ENCODE measurements around the gene USP9X. TPM values are rescaled to one million over a fixed set of nuclear protein-coding genes. Genes with fewer than 3 reads are reported as not detected.
"Not testable (repeated sequence)": the region's sequence is repeated elsewhere in the genome, so short reads cannot be mapped to it uniquely, and the experiment has no call there.

The USP9X gene
- total and polyA plus RNA-seq, 4 experiments from 2014 or later: 12.9 to 78.2 (median 53.4) TPM

DNA sequence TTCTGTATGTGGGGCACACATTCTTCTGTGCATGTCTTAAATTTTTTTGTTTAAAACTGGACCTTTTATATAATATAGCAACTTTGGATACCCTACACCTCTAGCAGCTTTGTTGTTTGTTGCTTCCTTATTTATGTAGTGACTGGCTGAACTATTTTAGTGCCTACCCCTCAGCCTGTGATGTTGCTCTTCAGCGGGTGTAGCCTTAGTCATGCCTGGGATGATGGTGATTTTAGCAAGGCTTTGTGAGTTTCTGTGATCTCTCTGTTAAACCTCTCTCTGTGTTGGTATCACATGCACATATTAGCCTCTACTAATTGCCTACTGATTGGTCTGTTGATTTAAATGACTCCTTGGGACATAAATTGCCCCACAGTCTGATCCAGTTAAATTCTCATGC is 22.8 kb downstream of the USP9X start:
- Mint-ChIP-seq H3K27ac (peak overlapping the region in 4 of 7 donors; percentile 36 to 72 (median 68)), H3K36me3 (peaks cover 6% of the 10 kb centered on the region in 2 donors), H3K27me3 (no peaks in the 10 kb centered on the region), H3K4me3 (peak overlapping the region in 4 of 8 donors; percentile 10 to 64 (median 46)), H3K4me1 (peaks cover 55 to 80% (median 69%) of the 10 kb centered on the region in 4 donors), H3K9me3 (peaks cover 0 to 6% (median 0%) of the 10 kb centered on the region in 8 donors)
- Histone ChIP-seq H3K4me3 (ENCODE audit: low read length in 2 of 2) (no peak overlapping the region), H3K4me1 (ENCODE audit: insufficient read depth, low read length) (peaks cover 84% of the 10 kb centered on the region), H3K9me3 (ENCODE audit: control insufficient read depth in 1 of 2, low read length in 2 of 2) (no peaks in the 10 kb centered on the region), H3K36me3 (ENCODE audit: insufficient read depth, low read length) (no peaks in the 10 kb centered on the region), H3K27ac (ENCODE audit: low read depth, low read length) (no peak overlapping the region), H3K27me3 (ENCODE audit: insufficient read depth, low read length) (no peaks in the 10 kb centered on the region)
- intact Hi-C loops (cut with micrococcal nuclease): no loop called here
- ChIA-PET POLR2A (ENCODE audit: partially characterized antibody) (interaction anchor here (1.7 to 5.0 kb wide), 2 partner anchors 9 to 22 kb away, joined by 7 to 37 read pairs; partner anchors contain the start of gene USP9X), CTCF (ENCODE audit: partially characterized antibody) (no interaction called here)
- DNase-seq: no peak

DNA sequence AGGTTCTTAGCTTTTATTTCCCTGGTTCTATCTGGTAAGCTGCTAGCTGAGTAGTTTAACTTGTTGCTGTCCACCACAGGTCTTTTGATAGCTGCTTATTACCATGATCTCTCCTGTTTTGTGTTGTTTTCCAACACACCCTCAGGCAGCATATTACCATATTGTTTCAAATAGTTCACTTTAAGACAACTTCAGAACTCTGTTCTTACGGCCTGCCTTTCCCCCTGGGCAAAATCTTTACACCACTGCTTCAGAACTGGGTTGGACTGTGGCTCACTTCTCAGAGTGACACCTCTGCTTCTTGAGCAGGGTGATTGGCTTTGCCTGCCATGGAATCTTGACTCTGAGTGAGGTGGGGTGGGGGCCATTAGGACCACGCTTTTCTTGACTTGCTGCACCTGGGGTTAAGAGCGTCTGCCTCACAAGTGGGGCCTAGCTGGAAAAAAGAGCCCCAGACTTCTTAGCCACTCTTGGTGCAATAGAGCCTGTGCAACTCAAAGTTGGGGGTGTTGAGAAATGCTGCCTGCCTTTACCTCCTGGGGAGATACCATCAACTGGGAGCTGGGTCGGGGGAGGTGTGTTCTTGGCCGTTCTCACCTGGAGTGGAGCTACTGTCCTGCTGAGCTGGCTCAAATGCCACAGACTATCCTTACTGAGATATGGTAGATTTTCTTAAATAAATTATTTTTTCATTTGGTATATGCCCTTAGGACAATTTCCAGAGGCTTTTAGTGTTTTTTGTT is 23.4 kb downstream of the USP9X start:
- Histone ChIP-seq H3K27me3 (ENCODE audit: insufficient read depth, low read length) (no peaks in the 10 kb centered on the region), H3K4me1 (ENCODE audit: insufficient read depth, low read length) (peaks cover 78% of the 10 kb centered on the region), H3K36me3 (ENCODE audit: insufficient read depth, low read length) (no peaks in the 10 kb centered on the region), H3K9me3 (ENCODE audit: control insufficient read depth in 1 of 2, low read length in 2 of 2) (no peaks in the 10 kb centered on the region), H3K4me3 (ENCODE audit: low read length in 2 of 2) (no peak overlapping the region), H3K27ac (ENCODE audit: low read depth, low read length) (no peak overlapping the region)
- H3K4me1 Mint-ChIP-seq: peaks cover 55 to 77% (median 67%) of the 10 kb centered on the region in 4 donors
- peaks cover 0 to 6% (median 0%) of the 10 kb centered on the region in 8 donors for H3K9me3 Mint-ChIP-seq
- peaks cover 6% of the 10 kb centered on the region in 2 donors for H3K36me3 Mint-ChIP-seq
- ChIA-PET CTCF (ENCODE audit: partially characterized antibody) (interaction anchor here (1.1 to 1.8 kb wide), 2 partner anchors 99 to 231 kb away, joined by 4 to 8 read pairs; no protein-coding TSS in a partner anchor), POLR2A (ENCODE audit: partially characterized antibody) (interaction anchor here (1.7 to 5.0 kb wide), 2 partner anchors 8 to 23 kb away, joined by 7 to 37 read pairs; partner anchors contain the start of gene USP9X)
- H3K27me3 Mint-ChIP-seq: no peaks in the 10 kb centered on the region
- intact Hi-C loops (cut with micrococcal nuclease): no loop called here
- H3K27ac Mint-ChIP-seq: peak overlapping the region in 4 of 7 donors; percentile 26 to 72 (median 53)
- H3K4me3 Mint-ChIP-seq: peak overlapping the region in 7 of 8 donors; percentile 7 to 64 (median 39)
- DNase-seq: no peak

DNA sequence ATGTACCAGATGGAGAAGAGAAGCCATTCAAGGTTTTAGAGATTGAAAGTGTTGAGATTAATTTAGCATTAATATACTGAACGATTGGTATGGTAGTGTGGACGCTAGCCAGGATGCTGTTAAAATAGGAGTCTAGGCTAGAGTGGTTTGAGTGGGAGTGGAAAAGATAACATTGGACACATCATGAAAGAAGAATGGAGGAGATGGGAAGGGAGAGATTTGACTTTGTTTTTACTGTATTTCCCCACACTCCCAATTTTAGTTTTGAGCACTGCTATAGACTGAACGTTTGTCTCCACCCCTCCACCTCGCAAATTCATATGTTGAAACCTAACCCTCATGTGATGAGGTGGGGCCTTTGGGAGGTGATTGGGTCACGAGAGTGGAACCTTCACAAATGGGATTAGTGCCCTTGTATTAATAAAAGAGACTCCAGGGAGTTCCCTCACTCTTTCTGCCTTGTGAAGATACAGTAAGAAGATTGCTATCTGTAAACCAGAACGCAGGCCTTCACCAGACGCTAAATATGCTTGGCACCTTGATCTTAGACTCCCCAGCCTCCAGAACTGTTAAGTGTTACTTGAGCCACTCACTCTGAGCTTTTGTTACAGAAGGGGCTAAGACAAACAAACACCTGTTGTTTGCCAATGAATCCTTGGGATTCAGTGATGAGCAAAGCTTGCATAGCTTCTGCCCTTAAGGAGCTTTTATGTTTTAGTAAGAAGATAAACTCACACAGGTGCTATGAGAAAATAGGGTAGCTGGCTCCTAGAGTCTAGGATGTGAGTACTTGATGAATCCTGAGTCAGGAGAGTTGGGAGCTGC is 25.8 kb downstream of the USP9X start:
- Histone ChIP-seq H3K4me1 (ENCODE audit: insufficient read depth, low read length) (peaks cover 73% of the 10 kb centered on the region), H3K36me3 (ENCODE audit: insufficient read depth, low read length) (no peaks in the 10 kb centered on the region), H3K4me3 (ENCODE audit: low read length in 2 of 2) (no peak overlapping the region), H3K27me3 (ENCODE audit: insufficient read depth, low read length) (no peaks in the 10 kb centered on the region), H3K27ac (ENCODE audit: low read depth, low read length) (peak overlapping the region; percentile 10), H3K9me3 (ENCODE audit: control insufficient read depth in 1 of 2, low read length in 2 of 2) (no peaks in the 10 kb centered on the region)
- intact Hi-C loops (cut with micrococcal nuclease): loop anchor here (10.0 kb wide), 1 partner anchor 566 kb away; no protein-coding TSS in a partner anchor
- H3K4me3 Mint-ChIP-seq: peak overlapping the region in 6 of 8 donors; percentile 26 to 74 (median 50)
- H3K36me3 Mint-ChIP-seq: peaks cover 6 to 8% of the 10 kb centered on the region in 2 donors
- ChIA-PET POLR2A (ENCODE audit: partially characterized antibody) (interaction anchor here (0.6 to 5.0 kb wide), 2 partner anchors 25 to 935 kb away, joined by 3 to 37 read pairs; partner anchors contain the start of gene USP9X), CTCF (ENCODE audit: partially characterized antibody) (interaction anchor here (0.9 to 6.8 kb wide), 3 partner anchors 23 to 233 kb away, joined by 3 to 111 read pairs (median 5); no protein-coding TSS in a partner anchor)
- H3K27me3 Mint-ChIP-seq: no peaks in the 10 kb centered on the region
- H3K4me1 Mint-ChIP-seq: peaks cover 51 to 77% (median 65%) of the 10 kb centered on the region in 4 donors
- peaks cover 0 to 6% (median 0%) of the 10 kb centered on the region in 8 donors for H3K9me3 Mint-ChIP-seq
- DNase-seq: no peak
- H3K27ac Mint-ChIP-seq: peak overlapping the region in 6 of 7 donors; percentile 1 to 88 (median 48)

DNA sequence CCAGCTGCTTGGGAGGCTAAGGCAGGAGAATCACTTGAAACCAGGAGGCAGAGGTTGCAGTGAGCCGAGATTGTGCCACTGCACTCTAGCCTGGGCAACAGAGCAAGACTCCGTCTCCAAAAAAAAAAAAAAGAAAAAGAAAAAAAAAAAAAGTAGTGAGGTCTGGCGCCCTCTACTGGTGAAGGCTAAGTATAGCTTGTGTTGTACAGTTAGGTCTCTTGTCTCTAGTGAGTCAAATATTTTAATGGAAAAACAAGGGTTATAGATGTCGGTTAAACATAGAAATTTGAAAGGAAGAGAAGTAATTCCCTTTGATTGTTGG is 29.8 kb downstream of the USP9X start:
- peak in 4 of 5 donors; percentile 51 to 68 (median 59) for DNase-seq
- ChIA-PET CTCF (ENCODE audit: partially characterized antibody) (interaction anchor here (0.6 to 6.8 kb wide), 19 partner anchors 10 to 837 kb away, joined by 3 to 111 read pairs (median 4); partner anchors contain the start of gene USP9X), POLR2A (ENCODE audit: partially characterized antibody) (interaction anchor here (0.7 to 4.1 kb wide), 7 partner anchors 16 to 463 kb away, joined by 3 to 42 read pairs (median 5); partner anchors contain the start of gene USP9X)
- intact Hi-C loops (cut with micrococcal nuclease): loop anchor here (1.0 to 10.0 kb wide), 6 partner anchors 103 to 570 kb away; no protein-coding TSS in a partner anchor
- not testable (repeated sequence) for H3K9me3 Mint-ChIP-seq; H3K36me3 ChIP-seq (ENCODE audit: insufficient read depth, low read length); H3K27me3 Mint-ChIP-seq; H3K4me3 ChIP-seq (ENCODE audit: low read length in 2 of 2); H3K27me3 ChIP-seq (ENCODE audit: insufficient read depth, low read length); H3K27ac ChIP-seq (ENCODE audit: low read depth, low read length); H3K36me3 Mint-ChIP-seq; H3K9me3 ChIP-seq (ENCODE audit: control insufficient read depth in 1 of 2, low read length in 2 of 2)
- H3K4me3 Mint-ChIP-seq: peak overlapping the region in 1 of 8 donors; percentile 67
- peak overlapping the region in 6 of 7 donors; percentile 1 to 81 (median 64) for H3K27ac Mint-ChIP-seq
- peaks cover 49 to 84% (median 66%) of the 10 kb centered on the region in 4 donors for H3K4me1 Mint-ChIP-seq
- H3K4me1 ChIP-seq (ENCODE audit: insufficient read depth, low read length): peaks cover 81% of the 10 kb centered on the region

GRCh38 chrX:41116948-41117347 is 31.7 kb downstream of the USP9X start:
- Mint-ChIP-seq H3K4me1 (peaks cover 45 to 81% (median 63%) of the 10 kb centered on the region in 4 donors), H3K36me3 (peaks cover 0 to 2% of the 10 kb centered on the region in 2 donors), H3K4me3 (peak overlapping the region; percentile 46 to 80 (median 62)), H3K27ac (peak overlapping the region; percentile 2 to 90 (median 59)), H3K9me3 (no peaks in the 10 kb centered on the region), H3K27me3 (no peaks in the 10 kb centered on the region)
- Histone ChIP-seq H3K4me3 (ENCODE audit: low read length in 2 of 2) (no peak overlapping the region), H3K27ac (ENCODE audit: low read depth, low read length) (peak overlapping the region; percentile 26), H3K27me3 (ENCODE audit: insufficient read depth, low read length) (no peaks in the 10 kb centered on the region), H3K4me1 (ENCODE audit: insufficient read depth, low read length) (peaks cover 82% of the 10 kb centered on the region), H3K9me3 (ENCODE audit: control insufficient read depth in 1 of 2, low read length in 2 of 2) (no peaks in the 10 kb centered on the region), H3K36me3 (ENCODE audit: insufficient read depth, low read length) (no peaks in the 10 kb centered on the region)
- CTCF ChIA-PET (ENCODE audit: partially characterized antibody): interaction anchor here (1.1 to 6.8 kb wide), 9 partner anchors 31 to 573 kb away, joined by 3 to 111 read pairs (median 4); partner anchors contain the start of gene USP9X
- intact Hi-C loops (cut with micrococcal nuclease): loop anchor here (1.0 to 10.0 kb wide), 5 partner anchors 32 to 572 kb away; partner anchors contain the start of gene USP9X
- DNase-seq: peak; percentile 44 to 57 (median 50)
- POLR2A ChIA-PET (ENCODE audit: partially characterized antibody): interaction anchor here (0.6 to 1.8 kb wide), 4 partner anchors 9 to 382 kb away, joined by 3 to 22 read pairs (median 6); partner anchors contain the start of genes MED14 and USP9X

DNA sequence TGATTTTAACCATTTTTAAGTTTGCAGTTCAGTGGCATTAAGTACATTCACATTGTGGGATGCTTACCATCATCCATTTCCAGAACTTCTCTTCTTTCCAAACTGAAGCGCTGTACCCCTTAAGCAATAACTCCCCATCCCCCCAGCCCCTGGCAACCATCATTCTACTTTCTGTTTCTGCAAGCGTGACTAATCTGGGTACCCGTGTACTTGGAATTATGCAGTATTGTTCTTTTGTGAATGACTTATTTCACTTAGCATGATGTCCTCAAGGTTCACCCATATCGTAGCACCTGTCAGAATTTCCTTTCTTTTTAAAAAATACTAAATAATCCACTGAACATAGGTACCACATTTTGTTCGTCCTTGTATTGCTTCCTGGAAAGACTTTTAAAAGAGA is 32.9 kb downstream of the USP9X start:
- H3K27me3 ChIP-seq (ENCODE audit: insufficient read depth, low read length): no peaks in the 10 kb centered on the region
- Mint-ChIP-seq H3K4me1 (peaks cover 50 to 84% (median 67%) of the 10 kb centered on the region in 4 donors), H3K27ac (peak overlapping the region; percentile 31 to 81 (median 73)), H3K27me3 (no peaks in the 10 kb centered on the region), H3K36me3 (peaks cover 0 to 2% of the 10 kb centered on the region in 2 donors), H3K4me3 (peak overlapping the region; percentile 36 to 87 (median 58)), H3K9me3 (no peaks in the 10 kb centered on the region)
- POLR2A ChIA-PET (ENCODE audit: partially characterized antibody): interaction anchor here (1.8 kb wide), 1 partner anchor 33 kb away, joined by 22 read pairs; the partner anchor contains the start of gene USP9X
- no peaks in the 10 kb centered on the region for H3K36me3 ChIP-seq (ENCODE audit: insufficient read depth, low read length)
- H3K9me3 ChIP-seq (ENCODE audit: control insufficient read depth in 1 of 2, low read length in 2 of 2): no peaks in the 10 kb centered on the region
- CTCF ChIA-PET (ENCODE audit: partially characterized antibody): interaction anchor here (1.9 kb wide), 2 partner anchors 108 to 467 kb away, joined by 4 to 5 read pairs; no protein-coding TSS in a partner anchor
- peaks cover 83% of the 10 kb centered on the region for H3K4me1 ChIP-seq (ENCODE audit: insufficient read depth, low read length)
- intact Hi-C loops (cut with micrococcal nuclease): loop anchor here (5.0 to 10.0 kb wide), 4 partner anchors 106 to 573 kb away; no protein-coding TSS in a partner anchor
- peak in 1 of 5 donors; percentile 48 for DNase-seq
- no peak overlapping the region for H3K27ac ChIP-seq (ENCODE audit: low read depth, low read length)
- peak overlapping the region in 1 of 2 donors; percentile 24 for H3K4me3 ChIP-seq (ENCODE audit: low read length in 2 of 2)
